ENCODE results near the gene DBR1.

DBR1 gene

GRCh38 chr3:138124706-138125355, 49.9 kb downstream of the DBR1 start:
- no peaks in the 10 kb centered on the region for H3K9me3 ChIP-seq (ENCODE audit: control insufficient read depth, insufficient read depth, low read depth, low read length)
- ChIA-PET POLR2A (interaction anchor here (1.2 to 1.5 kb wide), 2 partner anchors 9 kb away, joined by 4 to 5 read pairs; partner anchors contain the start of gene DZIP1L), CTCF (no interaction called here)
- H3K27ac ChIP-seq (ENCODE audit: extremely low read depth, low read depth, low read length): no peak overlapping the region
- no peaks in the 10 kb centered on the region for H3K36me3 ChIP-seq (ENCODE audit: control insufficient read depth in 2 of 2, insufficient read depth in 1 of 2, low read length in 2 of 2)
- TF ChIP-seq CTCF (tag by site-specific recombination; IDR thresholded peaks at IDR 0.05) (no peak), ZNF18 (tag by site-specific recombination; IDR thresholded peaks at IDR 0.05) (no peak), ZNF302 (tag by site-specific recombination; IDR thresholded peaks at IDR 0.05; ENCODE audit: low read depth) (no peak), PBX3 (CRISPR knock-in tag; IDR thresholded peaks at IDR 0.05) (no peak), ZNF121 (tag by site-specific recombination; IDR thresholded peaks at IDR 0.05) (no peak), ZNF473 (tag by site-specific recombination; IDR thresholded peaks at IDR 0.05) (no peak), PRDM2 (tag by site-specific recombination; IDR thresholded peaks at IDR 0.05; ENCODE audit: borderline replicate concordance) (no peak), ZNF280D (tag by site-specific recombination; IDR thresholded peaks at IDR 0.05) (no peak), ZNF335 (tag by site-specific recombination; conservative IDR thresholded peaks at IDR 0.05) (no peak), ZNF544 (tag by site-specific recombination; IDR thresholded peaks at IDR 0.05) (no peak), ZNF510 (tag by site-specific recombination; IDR thresholded peaks at IDR 0.05; ENCODE audit: insufficient replicate concordance) (no peak), ZNF645 (tag by site-specific recombination; IDR thresholded peaks at IDR 0.05) (no peak)
- H3K4me3 ChIP-seq (ENCODE audit: low read depth, low read length): no peak overlapping the region
- no peaks in the 10 kb centered on the region for H3K4me1 ChIP-seq (ENCODE audit: control insufficient read depth, insufficient read depth, low read length)

Data from HEK293 (cell line).